ENCODE data around the gene HBZ. TPM values are rescaled to one million over a fixed set of nuclear protein-coding genes. Genes with fewer than 3 reads are reported as not detected.

HBZ gene
- total RNA-seq, 4 donors from 2014 or later, result not detected

DNA sequence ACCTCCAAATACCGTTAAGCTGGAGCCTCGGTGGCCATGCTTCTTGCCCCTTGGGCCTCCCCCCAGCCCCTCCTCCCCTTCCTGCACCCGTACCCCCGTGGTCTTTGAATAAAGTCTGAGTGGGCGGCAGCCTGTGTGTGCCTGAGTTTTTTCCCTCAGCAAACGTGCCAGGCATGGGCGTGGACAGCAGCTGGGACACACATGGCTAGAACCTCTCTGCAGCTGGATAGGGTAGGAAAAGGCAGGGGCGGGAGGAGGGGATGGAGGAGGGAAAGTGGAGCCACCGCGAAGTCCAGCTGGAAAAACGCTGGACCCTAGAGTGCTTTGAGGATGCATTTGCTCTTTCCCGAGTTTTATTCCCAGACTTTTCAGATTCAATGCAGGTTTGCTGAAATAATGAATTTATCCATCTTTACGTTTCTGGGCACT lies 25.0 kb downstream of the HBZ start:
- WGBS, 2 donors, result 4 to 5% methylated on average over 13 of the region's 13 CpGs
- DNase-seq (ENCODE audit: low spot score in 2 of 2), result no peak
- TF ChIP-seq POLR2A (IDR thresholded peaks at IDR 0.05), result no peak
- TF ChIP-seq, protein P1, sequence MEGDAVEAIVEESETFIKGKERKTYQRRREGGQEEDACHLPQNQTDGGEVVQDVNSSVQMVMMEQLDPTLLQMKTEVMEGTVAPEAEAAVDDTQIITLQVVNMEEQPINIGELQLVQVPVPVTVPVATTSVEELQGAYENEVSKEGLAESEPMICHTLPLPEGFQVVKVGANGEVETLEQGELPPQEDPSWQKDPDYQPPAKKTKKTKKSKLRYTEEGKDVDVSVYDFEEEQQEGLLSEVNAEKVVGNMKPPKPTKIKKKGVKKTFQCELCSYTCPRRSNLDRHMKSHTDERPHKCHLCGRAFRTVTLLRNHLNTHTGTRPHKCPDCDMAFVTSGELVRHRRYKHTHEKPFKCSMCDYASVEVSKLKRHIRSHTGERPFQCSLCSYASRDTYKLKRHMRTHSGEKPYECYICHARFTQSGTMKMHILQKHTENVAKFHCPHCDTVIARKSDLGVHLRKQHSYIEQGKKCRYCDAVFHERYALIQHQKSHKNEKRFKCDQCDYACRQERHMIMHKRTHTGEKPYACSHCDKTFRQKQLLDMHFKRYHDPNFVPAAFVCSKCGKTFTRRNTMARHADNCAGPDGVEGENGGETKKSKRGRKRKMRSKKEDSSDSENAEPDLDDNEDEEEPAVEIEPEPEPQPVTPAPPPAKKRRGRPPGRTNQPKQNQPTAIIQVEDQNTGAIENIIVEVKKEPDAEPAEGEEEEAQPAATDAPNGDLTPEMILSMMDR (IDR thresholded peaks at IDR 0.05), result no peak
- H3K4me3 ChIP-seq (ENCODE audit: low read depth, poor library complexity, severe bottlenecking), result no peak overlapping the region
- intact Hi-C loops (cut with DNase I; ENCODE audit: low total_unique reads), result no loop called here

DNA sequence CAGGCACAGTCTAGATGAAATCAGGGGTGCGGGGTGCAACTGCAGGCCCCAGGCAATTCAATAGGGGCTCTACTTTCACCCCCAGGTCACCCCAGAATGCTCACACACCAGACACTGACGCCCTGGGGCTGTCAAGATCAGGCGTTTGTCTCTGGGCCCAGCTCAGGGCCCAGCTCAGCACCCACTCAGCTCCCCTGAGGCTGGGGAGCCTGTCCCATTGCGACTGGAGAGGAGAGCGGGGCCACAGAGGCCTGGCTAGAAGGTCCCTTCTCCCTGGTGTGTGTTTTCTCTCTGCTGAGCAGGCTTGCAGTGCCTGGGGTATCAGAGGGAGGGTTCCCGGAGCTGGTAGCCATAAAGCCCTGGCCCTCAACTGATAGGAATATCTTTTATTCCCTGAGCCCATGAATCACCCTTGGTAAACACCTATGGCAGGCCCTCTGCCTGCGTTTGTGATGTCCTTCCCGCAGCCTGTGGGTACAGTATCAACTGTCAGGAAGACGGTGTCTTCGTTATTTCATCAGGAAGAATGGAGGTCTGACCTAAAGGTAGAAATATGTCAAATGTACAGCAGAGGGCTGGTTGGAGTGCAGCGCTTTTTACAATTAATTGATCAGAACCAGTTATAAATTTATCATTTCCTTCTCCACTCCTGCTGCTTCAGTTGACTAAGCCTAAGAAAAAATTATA lies 25.7 kb downstream of the HBZ start:
- WGBS, 2 donors, result 65 to 69% methylated on average over 11 of the region's 11 CpGs
- intact Hi-C loops (cut with DNase I; ENCODE audit: low total_unique reads), result no loop called here

DNA sequence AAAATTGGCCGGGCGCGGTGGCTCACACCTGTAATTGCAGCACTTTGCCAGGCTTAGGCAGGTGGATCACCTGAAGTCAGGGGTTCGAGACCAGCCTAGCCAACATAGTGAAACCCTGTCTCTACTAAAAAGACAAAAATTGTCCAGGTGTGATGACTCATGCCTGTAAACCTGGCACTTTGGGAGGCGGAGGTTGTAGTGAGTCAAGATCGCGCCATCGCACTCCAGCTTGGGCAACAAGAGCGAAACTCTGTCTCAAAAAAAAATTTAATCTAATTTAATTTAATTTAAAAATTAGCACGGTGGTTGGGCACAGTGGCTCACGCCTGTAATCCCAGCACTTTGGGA lies 26.2 kb downstream of the HBZ start:
- intact Hi-C loops (cut with DNase I; ENCODE audit: low total_unique reads), result no loop called here
- 82 to 84% methylated on average over 11 of the region's 11 CpGs for WGBS, 2 donors

More for the DNA sequence above, 25.7 kb downstream of the HBZ start:
- H3K4me3 ChIP-seq (ENCODE audit: low read depth, poor library complexity, severe bottlenecking), result no peak overlapping the region
- DNase-seq (ENCODE audit: low spot score in 2 of 2), result no peak
- TF ChIP-seq, protein P1 (IDR thresholded peaks at IDR 0.05), result no peak
- no peak for TF ChIP-seq POLR2A (IDR thresholded peaks at IDR 0.05)

DNA sequence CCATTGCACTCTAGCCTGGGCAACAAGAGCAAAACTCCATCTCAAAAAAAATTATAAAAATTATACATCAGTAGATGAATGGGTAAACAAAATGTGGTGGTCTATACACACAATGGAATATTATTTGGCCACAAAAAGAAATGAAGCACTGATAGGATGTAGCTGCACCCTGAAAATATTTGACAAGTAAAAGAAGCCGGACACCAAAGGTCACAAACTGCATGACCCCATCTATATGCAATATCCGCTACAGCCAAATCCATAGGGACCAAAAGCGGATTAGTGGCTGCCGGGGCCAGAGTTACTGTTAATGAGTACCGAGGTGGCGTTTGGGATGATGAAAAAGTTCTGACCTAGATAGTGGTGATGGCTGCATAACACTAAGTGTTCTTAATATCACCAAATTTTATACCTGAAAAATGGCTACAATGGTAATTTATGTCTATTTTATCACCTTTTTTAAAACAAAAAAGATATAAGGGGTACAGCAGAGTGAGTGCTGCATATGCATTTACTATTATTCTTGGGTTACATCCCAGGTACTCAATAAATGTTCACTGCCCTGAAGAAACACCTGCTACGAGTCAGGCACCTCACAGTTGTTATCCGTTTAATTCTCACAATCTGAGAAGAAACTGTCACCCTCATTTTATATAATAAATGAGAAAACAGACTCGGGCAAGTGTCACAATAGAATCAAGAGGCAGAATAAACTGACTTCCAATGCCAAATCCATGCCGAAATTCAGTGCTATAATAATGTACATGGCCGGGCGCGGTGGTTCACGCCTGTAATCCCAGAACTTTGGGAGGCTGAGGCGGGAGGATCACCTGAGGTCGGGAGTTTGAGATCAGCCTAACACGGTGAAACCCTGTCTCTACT lies 27.0 kb downstream of the HBZ start:
- H3K4me3 ChIP-seq (ENCODE audit: low read depth, poor library complexity, severe bottlenecking), result no peak overlapping the region
- intact Hi-C loops (cut with DNase I; ENCODE audit: low total_unique reads), result loop anchor here (5.0 kb wide), 1 partner anchor 72 kb away; no protein-coding TSS in a partner anchor
- WGBS, 2 donors, result 71 to 74% methylated on average over 17 of the region's 17 CpGs
- TF ChIP-seq, protein P1 (IDR thresholded peaks at IDR 0.05), result no peak
- no peak for TF ChIP-seq POLR2A (IDR thresholded peaks at IDR 0.05)
- DNase-seq (ENCODE audit: low spot score in 2 of 2), result no peak

More for the DNA sequence above, 26.2 kb downstream of the HBZ start:
- no peak for TF ChIP-seq POLR2A (IDR thresholded peaks at IDR 0.05)
- TF ChIP-seq, protein P1 (IDR thresholded peaks at IDR 0.05), result no peak
- DNase-seq (ENCODE audit: low spot score in 2 of 2), result no peak
- H3K4me3 ChIP-seq (ENCODE audit: low read depth, poor library complexity, severe bottlenecking), result no peak overlapping the region

DNA sequence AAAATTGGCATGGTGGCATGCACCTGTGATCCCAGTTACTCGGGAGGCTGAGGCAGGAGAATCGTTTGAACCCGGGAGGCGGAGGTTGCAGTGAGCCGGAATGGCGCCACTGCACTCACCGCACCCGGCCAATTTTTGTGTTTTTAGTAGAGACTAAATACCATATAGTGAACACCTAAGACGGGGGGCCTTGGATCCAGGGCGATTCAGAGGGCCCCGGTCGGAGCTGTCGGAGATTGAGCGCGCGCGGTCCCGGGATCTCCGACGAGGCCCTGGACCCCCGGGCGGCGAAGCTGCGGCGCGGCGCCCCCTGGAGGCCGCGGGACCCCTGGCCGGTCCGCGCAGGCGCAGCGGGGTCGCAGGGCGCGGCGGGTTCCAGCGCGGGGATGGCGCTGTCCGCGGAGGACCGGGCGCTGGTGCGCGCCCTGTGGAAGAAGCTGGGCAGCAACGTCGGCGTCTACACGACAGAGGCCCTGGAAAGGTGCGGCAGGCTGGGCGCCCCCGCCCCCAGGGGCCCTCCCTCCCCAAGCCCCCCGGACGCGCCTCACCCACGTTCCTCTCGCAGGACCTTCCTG lies 27.7 kb downstream of the HBZ start, which contains the start of gene HBQ1:
TSS of gene HBQ1 (plus strand) at position 359 of the 575 bp plus-strand sequence. CDS start at position 387, 28 bp downstream.
- no peak for TF ChIP-seq POLR2A (IDR thresholded peaks at IDR 0.05)
- TF ChIP-seq, protein P1 (IDR thresholded peaks at IDR 0.05), result no peak
- 9 to 11% methylated on average over 32 to 54 of the region's 59 CpGs for WGBS, 2 donors
- intact Hi-C loops (cut with DNase I; ENCODE audit: low total_unique reads), result loop anchor here (5.0 kb wide), 1 partner anchor 73 kb away; no protein-coding TSS in a partner anchor
- no peak for DNase-seq (ENCODE audit: low spot score in 2 of 2)
- no peak within 1 kb of the TSS for H3K4me3 ChIP-seq (ENCODE audit: low read depth, poor library complexity, severe bottlenecking)
